Measurements from ENCODE around the gene PUM1. TPM values are rescaled to one million over a fixed set of nuclear protein-coding genes. Genes with fewer than 3 reads are reported as not detected.
"Not testable (repeated sequence)": the region's sequence is repeated elsewhere in the genome, so short reads cannot be mapped to it uniquely, and the experiment has no call there.

Gene PUM1
- total RNA-seq, 1 donor from 2014 or later: 51.2 TPM

DNA sequence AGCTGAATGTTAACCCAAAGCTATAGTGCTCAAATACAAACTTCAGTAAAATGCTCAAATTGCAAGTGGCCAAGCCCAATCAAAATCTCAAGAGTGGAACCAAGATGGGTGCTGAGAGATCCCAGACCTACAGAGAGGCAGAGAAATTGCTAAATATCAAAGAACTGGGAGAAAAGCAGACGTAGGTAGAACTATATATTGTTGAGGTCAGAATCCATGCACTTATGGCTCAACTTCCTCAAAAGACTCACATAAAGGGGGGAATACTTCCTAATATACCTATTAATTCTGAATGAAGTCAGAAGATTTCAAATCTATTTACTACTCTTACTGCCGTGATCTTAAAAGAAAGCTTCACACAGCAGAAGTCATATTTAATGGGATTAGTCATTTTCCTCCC lies 65.2 kb downstream of the PUM1 start:
- DNase-seq (ENCODE audit: low spot score) (no peak), ATAC-seq (no peak)

DNA sequence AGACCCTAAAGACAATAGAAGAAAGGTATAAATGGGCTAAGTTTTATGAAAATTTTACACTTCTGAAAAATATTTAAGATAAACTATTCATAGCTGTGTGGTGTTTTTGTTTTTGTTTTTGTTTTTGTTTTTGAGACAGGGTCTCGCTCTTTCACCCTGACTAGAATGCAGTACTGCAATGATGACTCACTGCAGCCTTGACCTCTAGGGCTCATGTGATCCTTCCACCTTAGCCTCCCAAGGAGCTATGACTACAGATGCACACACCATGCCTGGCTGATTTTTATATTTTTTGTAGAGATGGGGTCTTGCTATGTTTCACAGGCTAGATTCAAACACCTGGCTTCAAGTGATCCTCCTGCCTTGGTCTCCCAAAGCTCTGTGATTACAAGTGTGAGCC lies 66.6 kb downstream of the PUM1 start:
- no peak for DNase-seq (ENCODE audit: low spot score)
- ATAC-seq: no peak

DNA sequence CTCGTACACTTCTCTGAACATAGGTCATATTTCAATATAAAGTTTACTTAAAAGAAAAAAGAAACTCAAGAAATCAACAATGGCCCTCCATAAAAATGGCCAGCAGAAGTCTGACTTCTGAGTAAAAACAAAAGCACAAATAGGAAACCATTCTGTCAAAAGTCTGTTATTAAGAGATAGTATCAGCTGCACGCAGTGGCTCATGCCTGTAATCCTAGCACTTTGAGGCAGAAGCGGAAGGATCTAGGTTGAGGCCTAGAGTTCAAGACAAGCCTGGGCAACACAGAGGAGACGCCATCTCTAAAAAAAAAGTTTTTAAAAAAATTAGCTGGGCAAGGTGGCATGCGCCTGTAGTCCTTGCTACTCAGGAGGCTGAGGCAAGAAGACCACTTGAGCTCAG lies 67.3 kb downstream of the PUM1 start:
- ATAC-seq: no peak
- DNase-seq (ENCODE audit: low spot score): no peak

DNA sequence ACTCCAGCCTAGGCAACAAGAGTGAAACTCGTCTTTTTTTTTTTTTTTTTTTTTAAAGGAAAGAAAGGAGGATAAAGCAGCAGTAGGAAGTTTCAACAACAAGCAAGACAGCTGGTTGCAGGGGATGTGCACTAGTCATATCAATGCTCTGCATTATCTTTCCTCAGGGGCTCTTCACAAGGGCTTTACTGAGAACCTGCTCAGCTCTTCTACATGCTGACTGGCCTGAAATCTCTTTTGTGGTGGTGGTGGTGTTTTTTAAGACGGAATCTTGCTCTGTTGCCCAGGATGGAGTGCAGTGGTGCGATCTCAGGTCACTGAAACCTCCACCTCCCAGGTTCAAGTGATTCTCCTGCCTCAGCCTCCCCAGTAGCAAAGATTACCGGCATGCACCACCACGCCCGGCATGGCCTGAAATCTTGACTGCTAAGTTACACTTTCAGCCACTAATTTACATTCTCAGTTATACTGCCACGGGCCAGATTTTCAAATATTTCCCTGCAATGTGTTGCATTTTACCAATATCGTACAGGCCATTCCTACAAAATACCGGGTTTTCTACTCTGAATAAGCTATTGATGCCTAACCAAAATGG lies 68.0 kb downstream of the PUM1 start:
- ATAC-seq: no peak
- DNase-seq (ENCODE audit: low spot score): no peak

DNA sequence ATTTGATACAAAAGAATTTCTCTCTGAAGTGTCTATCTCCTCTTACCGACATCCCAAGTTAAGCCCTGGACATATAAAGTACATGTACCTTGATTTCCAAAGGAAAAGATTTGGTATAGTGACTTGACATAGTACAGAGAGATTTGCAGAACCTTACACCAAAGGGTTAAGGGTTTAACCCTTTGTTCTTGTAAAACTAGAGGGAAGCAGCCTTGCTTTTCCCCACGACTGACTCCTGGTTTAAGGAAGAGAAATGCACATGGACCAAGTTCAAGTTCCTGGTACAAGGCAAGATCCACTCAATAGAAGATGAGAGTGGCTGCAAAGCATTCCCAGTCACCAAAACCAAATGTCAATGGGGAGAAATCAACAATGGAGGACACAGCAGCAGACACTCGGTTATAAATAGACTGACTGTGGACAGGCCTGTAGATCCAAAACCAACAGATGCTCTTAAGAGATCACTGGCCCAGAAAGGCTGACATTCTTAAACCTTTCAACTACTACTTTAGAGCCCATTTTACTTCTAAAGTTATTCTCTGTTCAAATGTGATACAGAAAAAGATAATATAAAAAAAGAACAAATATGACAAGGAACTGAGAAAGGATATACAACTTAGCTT lies 69.4 kb downstream of the PUM1 start:
- DNase-seq (ENCODE audit: low spot score): no peak
- ATAC-seq: no peak

DNA sequence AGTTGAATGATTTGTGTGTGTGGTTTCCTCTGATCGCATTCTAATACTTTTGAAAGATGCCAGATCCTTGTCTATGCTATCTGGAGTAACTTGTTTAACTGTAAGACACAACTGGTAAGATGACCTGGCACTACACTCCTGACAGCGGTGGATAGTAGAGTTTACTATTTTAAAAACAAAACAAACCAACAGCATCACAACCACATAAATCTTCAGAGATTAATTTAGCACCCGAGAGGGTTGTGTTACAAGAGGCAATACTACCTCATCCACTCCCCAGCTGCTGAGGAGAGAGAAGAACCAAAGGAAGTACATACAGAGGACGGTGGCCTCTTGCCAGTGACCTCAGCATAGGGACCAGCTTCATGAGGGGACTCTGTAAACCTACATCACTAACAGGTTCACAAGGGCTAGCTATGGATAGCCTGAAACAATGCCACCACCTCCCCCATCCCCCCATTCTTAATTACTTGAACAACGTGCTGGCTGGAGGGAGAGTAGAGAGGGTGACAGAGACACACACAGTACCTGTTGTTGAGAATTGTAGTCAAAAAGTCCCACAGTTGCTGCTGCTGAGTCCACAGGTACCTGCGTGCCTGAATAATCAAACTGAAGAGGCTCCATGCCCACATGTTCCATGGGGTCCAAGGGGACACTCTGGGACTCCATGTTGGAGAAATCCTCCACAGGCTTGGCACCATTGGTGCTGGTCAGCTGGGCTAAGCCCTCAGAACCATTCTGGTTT lies 73.5 kb downstream of the PUM1 start:
- ATAC-seq: peak; percentile 23
- DNase-seq (ENCODE audit: low spot score): no peak

DNA sequence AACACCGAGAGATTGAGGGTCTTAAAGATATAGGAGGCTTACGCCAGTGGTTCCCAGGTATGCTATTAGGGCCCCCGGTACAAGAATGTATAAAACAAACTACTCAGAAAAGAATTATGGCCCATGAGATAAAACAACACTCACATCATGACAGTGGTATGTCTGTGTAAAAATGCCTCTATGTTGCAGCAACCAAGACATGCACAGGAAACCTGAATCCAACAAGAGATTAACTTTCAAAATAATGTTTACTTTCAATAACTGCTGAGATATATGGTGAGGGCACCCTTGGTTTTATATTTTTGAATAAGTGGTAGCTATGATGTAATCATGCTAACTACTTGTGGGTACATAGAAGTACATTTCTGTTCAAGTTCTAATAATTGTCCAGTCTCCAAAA lies 74.9 kb downstream of the PUM1 start:
- DNase-seq (ENCODE audit: low spot score): no peak
- no peak for ATAC-seq

DNA sequence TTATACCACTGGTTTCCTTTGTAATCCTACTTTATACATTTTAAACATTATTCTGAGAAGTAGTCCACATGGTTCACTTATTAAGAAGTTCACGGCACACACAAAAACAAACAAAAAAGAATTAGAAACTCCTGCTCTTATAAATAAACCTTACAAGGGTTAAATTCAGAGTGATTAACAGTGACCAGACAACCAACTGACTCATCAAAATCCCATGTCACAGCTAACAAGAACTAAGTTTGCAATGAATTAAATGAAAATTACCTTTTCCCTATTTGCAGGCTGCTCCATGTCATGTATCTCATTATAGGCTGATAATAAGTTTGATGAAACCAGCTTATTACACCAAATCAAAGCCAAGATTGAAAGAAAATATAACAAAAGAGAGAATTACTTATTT lies 77.5 kb downstream of the PUM1 start:
- no peak for ATAC-seq
- no peak for DNase-seq (ENCODE audit: low spot score)

DNA sequence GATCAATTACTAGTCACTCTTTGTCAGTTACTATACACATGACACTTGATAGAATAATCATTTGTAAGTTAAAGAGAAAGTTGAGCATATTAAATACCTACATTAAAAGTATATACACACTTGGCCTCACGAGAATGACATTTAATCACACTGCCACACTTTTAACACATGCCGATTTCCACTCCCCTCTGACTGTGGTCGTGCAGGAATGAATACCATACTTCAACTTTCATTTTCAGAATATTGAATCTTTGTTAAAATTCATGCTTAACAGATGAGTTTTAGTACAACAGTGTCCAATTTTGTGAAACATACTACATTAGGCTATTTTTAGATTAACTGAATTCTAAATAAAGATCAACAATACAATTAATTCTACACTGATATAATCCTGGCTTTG lies 78.8 kb downstream of the PUM1 start:
- no peak for DNase-seq (ENCODE audit: low spot score)

DNA sequence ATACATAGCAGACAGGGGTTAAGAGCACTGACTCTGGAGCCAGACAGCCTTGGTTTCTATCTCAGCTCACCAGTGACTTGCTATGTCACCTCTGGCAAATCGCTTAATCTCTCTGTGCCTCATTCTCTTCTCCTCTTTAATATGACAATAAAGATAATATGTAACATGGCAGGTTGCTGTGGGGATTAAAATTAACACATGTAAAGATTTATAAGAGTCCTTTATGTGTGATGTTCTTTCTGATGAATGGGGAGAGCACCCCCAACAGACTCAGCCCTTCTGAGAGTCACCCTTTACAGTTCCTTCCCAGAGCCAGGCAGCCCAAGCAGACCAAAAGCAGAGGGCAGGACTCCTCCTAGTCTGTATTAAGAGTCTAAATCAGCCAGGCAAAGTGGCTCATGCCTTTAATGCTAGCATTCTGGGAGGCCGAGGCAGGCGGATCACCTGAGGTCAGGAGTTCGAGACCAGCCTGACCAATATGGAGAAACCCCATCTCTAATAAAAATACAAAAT lies 80.5 kb downstream of the PUM1 start:
- ATAC-seq: no peak
- no peak for DNase-seq (ENCODE audit: low spot score)

More for the DNA sequence above, 78.8 kb downstream of the PUM1 start:
- ATAC-seq: no peak

DNA sequence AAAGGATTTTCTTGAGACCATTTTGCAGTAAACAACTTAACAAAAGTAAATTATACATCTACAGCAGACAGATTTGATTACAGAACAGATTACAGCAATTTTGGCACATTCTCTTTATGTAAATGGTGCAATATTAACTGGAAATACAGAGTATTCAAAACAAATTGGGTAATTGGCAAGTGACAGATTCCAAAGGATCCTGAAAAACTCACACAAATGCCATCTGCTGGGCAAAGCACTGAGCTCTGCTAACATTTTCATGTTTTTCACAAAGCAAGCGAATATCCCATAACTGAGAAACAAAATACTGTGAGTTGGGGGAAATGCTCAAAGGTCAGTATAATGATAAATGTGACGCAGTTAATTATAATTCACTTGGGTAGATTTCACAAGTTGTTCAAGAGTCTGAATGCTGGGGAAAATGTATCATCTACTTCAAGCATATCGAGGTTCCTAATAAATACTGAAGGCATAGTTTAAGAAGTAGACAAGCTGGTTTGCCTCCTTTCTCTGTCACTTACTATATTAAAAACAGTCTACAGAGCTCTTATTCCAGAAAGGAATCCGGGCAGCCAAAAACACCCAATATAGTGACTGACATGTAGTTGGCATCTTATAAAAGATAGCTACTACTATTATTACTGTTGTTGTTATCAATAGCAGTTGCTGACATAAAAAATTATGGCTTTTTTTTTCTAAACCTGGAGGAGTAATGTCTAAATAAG lies 81.2 kb downstream of the PUM1 start:
- DNase-seq (ENCODE audit: low spot score) (no peak), ATAC-seq (peak; percentile 39)

DNA sequence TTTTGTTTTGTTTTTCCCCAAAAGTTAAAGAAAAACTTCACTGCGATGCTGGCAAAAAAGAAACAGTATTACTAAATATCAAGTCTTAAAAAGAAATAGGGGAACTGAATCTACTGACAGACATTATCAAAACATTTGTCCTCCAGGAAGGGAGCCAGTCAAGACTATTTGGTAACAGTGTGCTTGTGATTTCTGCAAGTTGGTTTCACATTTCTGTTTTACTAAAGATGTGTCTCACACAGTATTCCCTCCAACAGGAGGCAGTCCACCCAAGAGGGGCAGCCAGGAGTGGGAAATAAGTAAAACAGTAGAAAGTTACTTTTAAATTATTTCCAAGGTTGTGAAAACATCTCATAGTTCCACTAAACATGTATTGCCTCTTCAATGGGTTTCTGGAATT lies 82.6 kb downstream of the PUM1 start:
- DNase-seq (ENCODE audit: low spot score): no peak
- ATAC-seq: peak; percentile 68

DNA sequence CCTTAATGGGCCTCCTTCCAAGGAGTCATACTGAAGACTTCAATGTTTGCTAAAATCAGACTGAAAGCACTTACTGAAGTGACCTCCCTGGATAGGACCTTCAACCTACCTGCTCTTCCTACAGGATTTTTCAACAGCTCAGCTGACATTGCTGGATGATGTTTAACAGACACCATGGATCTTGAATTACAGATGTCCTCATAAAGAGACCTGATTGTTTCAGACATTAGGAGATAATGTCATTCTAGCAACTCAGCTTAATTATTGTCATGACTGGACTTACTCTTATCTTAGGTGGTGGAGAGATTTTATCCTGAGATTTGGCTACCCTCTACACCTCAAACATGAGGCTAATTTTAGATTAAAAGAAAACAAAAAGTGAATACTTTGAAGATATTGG lies 83.1 kb downstream of the PUM1 start:
- ATAC-seq: no peak
- DNase-seq (ENCODE audit: low spot score): no peak

DNA sequence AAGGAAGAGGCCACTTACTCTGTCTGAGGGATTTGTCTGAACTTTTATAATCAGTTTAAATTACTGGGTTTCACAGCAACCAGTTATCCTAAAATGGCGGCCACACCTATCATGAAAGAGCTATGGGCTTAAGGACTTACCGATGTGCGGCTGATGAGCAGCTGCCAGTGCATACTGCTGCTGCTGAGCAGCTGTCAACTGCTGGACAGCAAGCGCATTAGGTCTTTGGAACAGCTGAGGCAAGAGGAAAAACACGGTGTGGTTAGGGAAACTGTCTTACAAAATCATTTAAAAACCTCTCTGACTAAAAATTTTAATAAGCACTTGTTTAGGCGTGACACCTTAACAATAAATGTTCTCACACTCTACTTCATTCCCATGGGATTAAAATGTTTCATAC lies 84.3 kb downstream of the PUM1 start:
- ATAC-seq: no peak
- no peak for DNase-seq (ENCODE audit: low spot score)

DNA sequence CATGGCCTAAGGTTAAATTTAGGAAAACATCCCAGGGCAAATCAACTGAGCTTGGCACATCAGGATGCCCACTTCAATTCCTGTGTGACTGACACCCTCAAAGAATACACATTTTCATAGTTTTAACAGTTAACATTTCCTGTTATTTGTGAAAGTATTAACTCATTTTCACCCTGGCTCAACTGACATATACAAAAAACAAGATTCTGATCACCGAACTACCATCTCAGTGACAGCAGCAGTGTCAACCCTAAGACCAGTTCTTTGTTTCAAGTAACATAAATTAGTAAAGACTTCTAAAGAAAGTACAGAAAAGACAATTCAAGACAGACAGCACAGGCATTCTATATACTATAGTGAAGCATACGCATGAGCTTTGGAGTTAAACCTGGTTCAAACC lies 88.0 kb downstream of the PUM1 start:
- DNase-seq (ENCODE audit: low spot score): no peak
- no peak for ATAC-seq

DNA sequence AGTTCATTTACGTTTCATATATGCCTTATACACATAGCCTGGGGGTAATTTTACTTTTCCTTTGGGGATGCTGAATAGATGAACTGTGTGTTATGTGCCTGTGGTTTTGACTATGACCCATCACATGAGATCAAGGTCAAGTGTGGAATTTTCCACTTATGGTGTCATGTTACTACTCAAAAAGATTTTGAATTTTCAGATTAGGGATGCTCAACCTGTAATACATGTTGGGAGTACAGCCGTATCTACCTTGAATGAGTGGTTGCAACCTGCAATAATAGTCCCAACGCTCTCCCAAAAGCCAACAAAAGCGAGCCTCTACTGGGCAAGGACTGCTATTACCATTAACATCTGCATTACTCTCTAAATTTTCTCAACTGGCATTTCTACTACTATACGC lies 88.4 kb downstream of the PUM1 start:
- ATAC-seq: peak; percentile 15
- no peak for DNase-seq (ENCODE audit: low spot score)

DNA sequence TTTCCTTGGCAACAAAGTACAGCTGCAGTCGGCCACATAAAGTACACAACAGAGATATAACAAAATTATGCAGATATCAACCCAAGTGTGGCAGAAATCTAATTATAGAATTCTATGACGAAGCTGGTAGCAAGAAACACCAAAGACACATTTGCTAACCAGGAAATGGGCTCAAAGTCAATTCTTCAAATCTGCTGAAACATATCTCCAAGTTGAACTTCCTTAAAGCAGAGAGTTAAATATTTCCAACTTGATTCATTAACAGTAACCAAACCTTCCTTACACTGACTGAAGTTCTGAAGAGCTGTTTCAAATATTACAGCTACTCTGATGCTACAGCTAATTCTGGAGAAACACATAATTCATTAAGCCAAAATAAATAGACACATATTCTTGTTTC lies 89.4 kb downstream of the PUM1 start:
- peak; percentile 32 for ATAC-seq
- no peak for DNase-seq (ENCODE audit: low spot score)

DNA sequence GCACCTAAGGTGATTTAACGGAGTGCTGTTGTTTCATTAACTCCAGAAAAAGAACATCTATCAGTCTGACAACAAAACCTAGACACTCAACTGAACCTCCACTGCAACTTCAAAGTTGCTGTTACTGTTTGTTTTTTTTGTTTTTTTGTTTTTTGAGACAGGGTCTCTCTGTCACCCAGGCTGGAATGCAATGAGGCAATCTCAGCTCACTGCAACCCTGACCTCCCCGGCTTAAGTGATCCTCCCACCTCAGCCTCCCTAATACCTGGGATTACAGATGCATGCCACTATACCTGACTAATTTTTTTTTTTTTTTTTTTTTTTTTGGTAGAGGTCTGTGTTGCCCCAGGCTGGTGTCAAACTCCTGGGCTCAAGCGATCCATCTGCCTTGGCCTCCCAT lies 90.3 kb downstream of the PUM1 start:
- ATAC-seq: no peak
- DNase-seq (ENCODE audit: low spot score): no peak

DNA sequence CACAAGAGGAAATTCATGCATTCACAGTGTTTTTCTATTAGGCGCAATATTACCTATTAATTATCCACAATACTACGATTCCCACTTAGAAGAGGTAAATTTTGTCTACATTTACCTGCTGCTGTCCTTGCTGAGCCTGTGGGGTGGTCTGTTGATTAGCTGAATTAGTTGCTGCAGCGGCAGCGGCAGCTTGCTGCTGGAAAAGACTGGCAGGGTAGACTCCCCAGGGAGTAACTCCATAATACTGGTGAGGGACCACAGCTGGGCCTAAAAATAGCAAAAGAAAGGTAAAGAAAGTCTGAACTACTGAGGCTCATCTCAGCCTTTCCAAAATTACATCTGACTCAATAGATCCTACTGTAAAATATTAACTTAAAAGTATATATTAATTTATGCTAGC lies 91.0 kb downstream of the PUM1 start:
- ATAC-seq (no peak), DNase-seq (ENCODE audit: low spot score) (no peak)

DNA sequence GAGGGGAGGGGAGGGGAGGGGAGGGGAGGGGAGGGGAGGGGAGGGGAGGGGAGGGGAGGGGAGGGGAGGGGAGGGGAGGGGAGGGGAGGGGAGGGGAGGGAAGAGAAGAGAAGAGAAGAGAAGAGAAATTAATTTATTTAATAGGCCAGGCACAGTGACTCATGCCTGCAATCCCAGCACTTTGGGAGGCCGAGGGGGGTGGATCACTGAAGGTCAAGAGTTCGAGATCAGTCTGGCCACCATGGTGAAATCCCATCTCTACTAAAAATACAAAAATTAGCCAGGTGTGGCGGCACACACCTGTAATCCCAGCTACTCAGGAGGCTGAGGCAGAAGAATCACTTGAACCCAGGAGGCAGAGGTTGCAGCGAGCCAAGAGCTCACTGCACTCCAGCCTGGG lies 93.2 kb downstream of the PUM1 start:
- not testable (repeated sequence) for DNase-seq (ENCODE audit: low spot score); ATAC-seq

DNA sequence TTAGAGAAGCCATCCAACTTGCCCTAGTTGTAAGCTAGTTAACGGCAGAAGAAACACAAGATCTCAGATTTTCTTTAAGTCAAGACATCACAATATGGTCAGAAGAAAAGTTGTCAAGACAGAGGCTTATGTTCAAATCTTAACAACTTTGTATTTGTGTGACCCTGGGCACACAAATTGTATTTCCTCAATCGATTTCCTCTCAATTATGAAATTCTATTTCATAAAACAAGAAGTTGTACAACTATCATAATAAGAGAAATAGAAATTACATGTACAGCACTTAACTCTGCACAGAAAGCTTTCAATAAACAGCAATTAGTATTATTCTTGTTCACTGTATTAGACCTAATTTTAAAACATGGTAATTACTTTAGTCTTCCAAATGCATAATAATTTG lies 94.0 kb downstream of the PUM1 start:
- DNase-seq (ENCODE audit: low spot score): no peak
- ATAC-seq: no peak

DNA sequence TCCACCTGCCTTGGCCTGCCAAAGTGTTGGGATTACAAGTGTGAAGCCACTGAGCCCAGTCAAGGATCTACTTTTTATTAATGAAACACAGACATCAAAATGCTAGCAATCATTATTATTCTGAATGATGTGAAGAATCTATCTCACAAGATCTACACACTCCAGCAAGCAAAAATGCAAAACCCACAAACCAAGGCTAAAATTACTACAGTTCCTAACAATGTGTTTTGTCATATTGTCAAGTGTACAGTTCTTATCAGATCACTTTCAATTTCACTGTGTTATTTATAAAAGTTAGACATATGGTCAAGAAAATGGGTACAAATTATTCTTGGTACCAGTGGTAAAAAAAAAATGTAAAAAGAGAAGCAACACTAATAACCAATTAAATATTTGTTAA lies 95.6 kb downstream of the PUM1 start:
- ATAC-seq: no peak
- no peak for DNase-seq (ENCODE audit: low spot score)

Measured in left lobe of liver (tissue), 2 donors.